Heart left ventricle (tissue), 16 donors: ENCODE measurements around the gene WDR83. TPM values are rescaled to one million over a fixed set of nuclear protein-coding genes. Genes with fewer than 3 reads are reported as not detected.

Experiments
- ATAC-seq, 4 donors: fragments of 200-7000 bp; cut with Tn5 transposase; one replicate each; pipeline ENCODE4 v1.9.1; 2020 to 2022; ENCODE audit warnings: moderate library complexity in 4 of 4, mild to moderate bottlenecking in 3 of 4, moderate number of reproducible peaks in 1 of 4
- DNase-seq, 5 donors: peaks; one replicate each; pipeline ENCODE4 v3.0.0-alpha.2; 2020
- H3K27ac ChIP-seq, 12 donors: fragments of 200-600 bp; sonication (generic) in 4 of 12; one replicate each; pipeline versions ENCODE4 v1.5.0 to v1.8.0; 2016 to 2022; ENCODE audit warnings: mild to moderate bottlenecking in 2 of 12
- H3K27me3 ChIP-seq, 9 donors: fragments of 200-600 bp; sonication (generic) in 2 of 9; one replicate each; pipeline versions ENCODE4 v1.5.1 to v1.8.0; 2016 to 2022; ENCODE audit warnings: mild to moderate bottlenecking in 3 of 9
- H3K36me3 ChIP-seq, 9 donors: fragments of 200-600 bp; sonication (generic) in 2 of 9; one replicate each; pipeline versions ENCODE4 v1.5.0 to v1.8.0; 2018 to 2022; ENCODE audit warnings: mild to moderate bottlenecking in 2 of 9
- H3K4me1 ChIP-seq, 12 donors: fragments of 200-600 bp; sonication (generic) in 4 of 12; one replicate each; pipeline versions ENCODE4 v1.5.0 to v1.8.0; 2016 to 2022; ENCODE audit warnings: mild to moderate bottlenecking in 3 of 12
- H3K4me3 ChIP-seq, 12 donors: fragments of 200-600 bp; sonication (generic) in 4 of 12; one replicate each; pipeline versions ENCODE4 v1.5.0 to v1.8.0; 2017 to 2022; ENCODE audit warnings: mild to moderate bottlenecking in 9 of 12, moderate library complexity in 4 of 12
- H3K9me3 ChIP-seq, 12 donors: fragments of 200-600 bp; sonication (generic) in 4 of 12; one replicate each; pipeline versions ENCODE4 v1.5.0 to v1.8.0; 2016 to 2022; ENCODE audit warnings: mild to moderate bottlenecking in 1 of 12
- CTCF ChIP-seq, 12 donors: fragments of 200-600 bp; sonication (generic) in 4 of 12; IDR thresholded peaks; one replicate each; pipeline versions ENCODE4 v1.5.0 to v1.8.0; 2018 to 2022; ENCODE audit warnings: antibody characterized with exemption in 12 of 12, mild to moderate bottlenecking in 5 of 12
- POLR2A ChIP-seq, 2 donors: fragments of 450-650 bp; IDR thresholded peaks; one replicate each; pipeline ENCODE4 v1.6.1; 2017; ENCODE audit warnings: antibody characterized with exemption in 2 of 2, mild to moderate bottlenecking in 2 of 2, moderate library complexity in 2 of 2
- WGBS, 4 donors: extraction: QIAGEN DNeasy Blood & Tissue Kit in 2 of 4; methylation state at CpG; one replicate each; pipeline versions ENCODE4 v1.1.5 to v1.1.7; 2013 to 2018; 5-methylcytosine and 5-hydroxymethylcytosine counted together
- intact Hi-C, 10 donors: fragments of 100-400 bp; cut with DNase I; formaldehyde crosslinking; loops; one replicate each; pipeline versions ENCODE4 v1.11.1 to v1.14.2; 2022
- polyA plus RNA-seq, 2 donors: library from polyadenylated mRNA; stranded (reverse); fragments of 200-250 nt; gene quantifications; one replicate each; pipeline ENCODE4 v1.2.3, GENCODE V29; 2013
- total RNA-seq, 9 donors: library from RNA; depleted of rRNA in 2 of 9; stranded (reverse); fragments of >200 nt in 2 of 9; fragmentation: NEBNext Ultra II Directional in 3 of 9; extraction: Animal tissue kit (Norgen Biotek cat#: 25700) in 3 of 9; gene quantifications; one replicate each; pipeline versions ENCODE4 v1.1.0 to v1.2.4, GENCODE V29; 2016 to 2023
- donor health status: ischemic (EF 13 %, LVEDD 7.1; RV severe dilation, severe dysfunction).
- donor health status: healthy with polysubstance abuse.
- donor health status: DM: no; HTN: yes; CAD: no.
- donor health status: DM: no; HTN: no; CAD: no.
- donor health status: ischemic (EF 25% LVEDD 6.9; RV normal size, moderate dysfunction).
- donor health status: ischemic (EF 25% LVEDD 5.7; RV mildly dilated, moderate dysfunction).
- donor health status: healthy.
- donor health status: DM: yes; HTN: yes; CAD: no.
- donor health status: ischemic (EF 35%, LVEDD 5.7; RV mildly dilated, moderate dysfunction).
- donor health status: nonischemic (EF 11% LVEDD 7.7; RV severe dilation, severe dysfunction).
- donor health status: DM: yes; HTN: yes; CAD: no.
- donor health status: PGD.
- donor health status: ischemic (EF 29% LVEDD 5.4; RV normal size, mild dysfunction).
- donor health status: nonischemic (EF 23%, LVEDD 6.1; RV moderate dilation, normal function).

The WDR83 gene
- total and polyA plus RNA-seq, 11 donors: 6.0 to 13.0 (median 7.9) TPM

DNA sequence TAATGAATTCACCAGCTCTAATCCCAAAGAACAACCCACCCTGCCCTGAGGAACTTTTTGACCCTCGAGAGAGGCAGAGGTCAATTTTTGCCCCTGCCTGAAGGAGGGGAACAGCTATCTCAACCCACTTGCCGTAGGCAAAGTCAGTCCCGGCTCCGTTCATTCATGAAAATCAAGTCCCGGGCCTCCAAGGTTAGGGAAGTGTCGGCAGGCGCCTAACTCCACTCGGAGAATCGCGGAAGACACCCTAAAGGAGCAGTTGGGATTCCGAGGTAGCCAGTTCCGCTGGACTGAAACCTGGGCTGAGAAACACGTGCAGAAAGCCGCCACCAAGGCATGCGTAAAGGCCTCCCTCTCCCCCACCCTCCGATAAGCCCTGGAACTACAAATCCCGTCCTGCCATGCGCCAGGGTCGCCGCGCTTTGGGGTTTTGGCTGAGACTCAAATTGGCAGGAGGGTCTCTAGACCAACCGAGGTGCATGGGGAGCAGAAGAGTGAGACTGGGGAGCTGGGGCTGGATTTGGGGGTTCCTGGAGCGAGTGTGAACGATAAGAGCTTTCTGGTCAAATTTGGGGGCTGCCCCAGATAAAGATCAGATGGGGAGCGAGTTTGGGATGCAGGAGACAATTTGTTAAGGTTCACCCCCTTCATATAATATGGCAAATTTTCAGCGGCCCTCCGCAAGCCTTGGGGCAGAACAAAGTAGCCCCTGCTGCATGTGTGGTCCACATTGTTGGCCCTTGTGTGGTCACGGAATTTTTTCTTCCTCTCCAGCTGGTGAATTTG is 57.2 kb downstream of the WDR83 start, which contains the start of gene TNPO2:
Gene TNPO2, minus strand, starts transcription at position 292 of the 786 bp plus-strand sequence. CDS start 2,955 bp downstream, outside the sequence.
- no peaks in the 10 kb centered on the region for H3K27me3 ChIP-seq
- H3K4me1 ChIP-seq: peaks cover 4 to 39% (median 33%) of the 10 kb centered on the region in 12 donors
- peak within 1 kb of the TSS in 11 of 12 donors; percentile 89 to 98 (median 96) for H3K27ac ChIP-seq
- DNase-seq: peak; percentile 44 to 79 (median 59)
- peak within 1 kb of the TSS; percentile 65 to 98 (median 79) for H3K4me3 ChIP-seq
- ATAC-seq: peak; percentile 14 to 57 (median 50)
- 4 to 6% (median 5%) methylated on average over 22 to 28 of the region's 28 CpGs for WGBS, 4 donors
- TF ChIP-seq CTCF (IDR thresholded peaks at IDR 0.05) (no peak), POLR2A (IDR thresholded peaks at IDR 0.05) (no peak)
- peaks cover 0 to 19% (median 6%) of the 10 kb centered on the region in 9 donors for H3K36me3 ChIP-seq
- no peaks in the 10 kb centered on the region for H3K9me3 ChIP-seq
- intact Hi-C loops: loop anchor here in 4 of 10 donors (2.0 to 5.0 kb wide), 3 partner anchors 13 to 78 kb away; partner anchors contain the start of genes PRDX2 (in 2 of the 4), THSD8 (in 2 of the 4), DHPS (in 1 of the 4) and GET3 (in 1 of the 4)

Other genes starting within 250 kb of the WDR83 start
- gene ZNF443, start 225.8 kb upstream of the WDR83 start, total RNA-seq: 1 to 10 TPM; 1.5 to 3.6 (median 2.1) TPM
- gene ZNF443, start 225.8 kb upstream of the WDR83 start, polyA plus RNA-seq: 1 to 10 TPM; 1.4 TPM
- gene ZNF709, start 182.0 kb upstream of the WDR83 start, total RNA-seq: 1 to 10 TPM in 8 of 9 donors, under 1 TPM in 1; 0.89 to 2.9 (median 1.7) TPM
- 1 to 10 TPM; 1.3 TPM for gene ZNF709, start 182.0 kb upstream of the WDR83 start, polyA plus RNA-seq
- 10 to 100 TPM in 2 of 9 donors, 1 to 10 TPM in 7; 6.1 to 10.4 (median 8.0) TPM for gene ZNF564, start 115.3 kb upstream of the WDR83 start, total RNA-seq
- 1 to 10 TPM; 4.0 to 5.6 TPM for gene ZNF564, start 115.3 kb upstream of the WDR83 start, polyA plus RNA-seq
- 1 to 10 TPM; 3.7 to 8.9 (median 5.3) TPM for gene ZNF490, start 56.0 kb upstream of the WDR83 start, total RNA-seq
- 1 to 10 TPM in 1 of 2 donors, under 1 TPM in 1; 0.91 to 1.1 TPM for gene ZNF490, start 56.0 kb upstream of the WDR83 start, polyA plus RNA-seq
- 10 to 100 TPM in 8 of 9 donors, 1 to 10 TPM in 1; 9.4 to 22.6 (median 14.3) TPM for gene ZNF791, start 55.9 kb upstream of the WDR83 start, total RNA-seq
- 1 to 10 TPM; 6.1 to 6.9 TPM for gene ZNF791, start 55.9 kb upstream of the WDR83 start, polyA plus RNA-seq
- gene MAN2B1, start 65 bp upstream of the WDR83 start, total RNA-seq: 100 to 1,000 TPM in 1 of 9 donors, 10 to 100 TPM in 8; 16.0 to 135 (median 30.7) TPM
- gene MAN2B1, start 65 bp upstream of the WDR83 start, polyA plus RNA-seq: 10 to 100 TPM; 18.6 to 23.0 TPM
- gene DHPS, start 15.1 kb downstream of the WDR83 start, total RNA-seq: 100 to 1,000 TPM in 1 of 9 donors, 10 to 100 TPM in 8; 47.6 to 121 (median 54.6) TPM
- 10 to 100 TPM; 57.2 to 57.6 TPM for gene DHPS, start 15.1 kb downstream of the WDR83 start, polyA plus RNA-seq
- gene GNG14, start 21.2 kb downstream of the WDR83 start, total RNA-seq: not detected
- not detected for gene GNG14, start 21.2 kb downstream of the WDR83 start, polyA plus RNA-seq
- gene FBXW9, start 29.8 kb downstream of the WDR83 start, total RNA-seq: 1 to 10 TPM; 1.5 to 3.6 (median 2.4) TPM
- 1 to 10 TPM; 1.0 to 5.0 TPM for gene FBXW9, start 29.8 kb downstream of the WDR83 start, polyA plus RNA-seq
- gene TNPO2, start 57.1 kb downstream of the WDR83 start, total RNA-seq: 10 to 100 TPM; 33.7 to 57.4 (median 42.6) TPM
- 10 to 100 TPM; 18.0 to 29.2 TPM for gene TNPO2, start 57.1 kb downstream of the WDR83 start, polyA plus RNA-seq
- gene TRIR, start 67.9 kb downstream of the WDR83 start, total RNA-seq: 100 to 1,000 TPM in 6 of 9 donors, 10 to 100 TPM in 3; 90.4 to 305 (median 118) TPM
- gene TRIR, start 67.9 kb downstream of the WDR83 start, polyA plus RNA-seq: 100 to 1,000 TPM; 226 to 234 TPM
- 10 to 100 TPM; 54.3 to 81.5 (median 61.8) TPM for gene GET3, start 70.7 kb downstream of the WDR83 start, total RNA-seq
- 100 to 1,000 TPM in 1 of 2 donors, 10 to 100 TPM in 1; 76.3 to 133 TPM for gene GET3, start 70.7 kb downstream of the WDR83 start, polyA plus RNA-seq
- not detected for gene BEST2, start 85.0 kb downstream of the WDR83 start, total RNA-seq
- not detected for gene BEST2, start 85.0 kb downstream of the WDR83 start, polyA plus RNA-seq
- gene HOOK2, start 108.7 kb downstream of the WDR83 start, total RNA-seq: 10 to 100 TPM; 45.5 to 90.1 (median 62.6) TPM
- gene HOOK2, start 108.7 kb downstream of the WDR83 start, polyA plus RNA-seq: 10 to 100 TPM; 29.9 to 83.5 TPM
- gene JUNB, start 124.7 kb downstream of the WDR83 start, total RNA-seq: 100 to 1,000 TPM in 4 of 9 donors, 10 to 100 TPM in 5; 19.6 to 205 (median 67.6) TPM
- 10 to 100 TPM; 29.6 to 52.9 TPM for gene JUNB, start 124.7 kb downstream of the WDR83 start, polyA plus RNA-seq
- gene PRDX2, start 135.0 kb downstream of the WDR83 start, total RNA-seq: 1,000 to 10,000 TPM in 2 of 9 donors, 100 to 1,000 TPM in 7; 435 to 1,432 (median 684) TPM
- gene PRDX2, start 135.0 kb downstream of the WDR83 start, polyA plus RNA-seq: 100 to 1,000 TPM; 544 to 645 TPM
- gene THSD8, start 135.3 kb downstream of the WDR83 start, total RNA-seq: 1 to 10 TPM in 7 of 9 donors, not detected in 2; 1.2 to 6.8 (median 2.2) TPM
- gene THSD8, start 135.3 kb downstream of the WDR83 start, polyA plus RNA-seq: 1 to 10 TPM in 1 of 2 donors, under 1 TPM in 1; 0.35 to 3.2 TPM
- gene RNASEH2A, start 139.8 kb downstream of the WDR83 start, total RNA-seq: 1 to 10 TPM in 8 of 9 donors, under 1 TPM in 1; 0.63 to 7.6 (median 4.0) TPM
- gene RNASEH2A, start 139.8 kb downstream of the WDR83 start, polyA plus RNA-seq: 1 to 10 TPM; 1.3 to 8.6 TPM
- gene RTBDN, start 167.8 kb downstream of the WDR83 start, total RNA-seq: not detected
- gene RTBDN, start 167.8 kb downstream of the WDR83 start, polyA plus RNA-seq: not detected
- 1 to 10 TPM in 2 of 9 donors, under 1 TPM in 4, not detected in 3; 0.27 to 1.7 (median 0.31) TPM for gene MAST1, start 171.7 kb downstream of the WDR83 start, total RNA-seq
- under 1 TPM; 0.15 to 0.37 TPM for gene MAST1, start 171.7 kb downstream of the WDR83 start, polyA plus RNA-seq
- gene DNASE2, start 214.6 kb downstream of the WDR83 start, total RNA-seq: 10 to 100 TPM; 15.9 to 41.1 (median 23.3) TPM
- 10 to 100 TPM; 11.7 to 31.7 TPM for gene DNASE2, start 214.6 kb downstream of the WDR83 start, polyA plus RNA-seq
- gene KLF1, start 220.4 kb downstream of the WDR83 start, total RNA-seq: under 1 TPM in 2 of 9 donors, not detected in 7; 0.19 to 0.25 TPM
- not detected for gene KLF1, start 220.4 kb downstream of the WDR83 start, polyA plus RNA-seq
- 100 to 1,000 TPM in 1 of 9 donors, 10 to 100 TPM in 8; 29.8 to 105 (median 46.7) TPM for gene GCDH, start 224.4 kb downstream of the WDR83 start, total RNA-seq
- 100 to 1,000 TPM in 1 of 2 donors, 10 to 100 TPM in 1; 28.7 to 107 TPM for gene GCDH, start 224.4 kb downstream of the WDR83 start, polyA plus RNA-seq